GM21723 (cell line): ENCODE data around the gene SIK2.
"Not testable (repeated sequence)": the region's sequence is repeated elsewhere in the genome, so short reads cannot be mapped to it uniquely, and the experiment has no call there.

Source experiments
- ATAC-seq: cut with Tn5 transposase; IDR thresholded peaks from one replicate; pipeline ENCODE4 v1.9.1; 2021; ENCODE audit warnings: mild to moderate bottlenecking, moderate library complexity; ENCODE audit not compliant: unreplicated experiment

SIK2 gene

DNA sequence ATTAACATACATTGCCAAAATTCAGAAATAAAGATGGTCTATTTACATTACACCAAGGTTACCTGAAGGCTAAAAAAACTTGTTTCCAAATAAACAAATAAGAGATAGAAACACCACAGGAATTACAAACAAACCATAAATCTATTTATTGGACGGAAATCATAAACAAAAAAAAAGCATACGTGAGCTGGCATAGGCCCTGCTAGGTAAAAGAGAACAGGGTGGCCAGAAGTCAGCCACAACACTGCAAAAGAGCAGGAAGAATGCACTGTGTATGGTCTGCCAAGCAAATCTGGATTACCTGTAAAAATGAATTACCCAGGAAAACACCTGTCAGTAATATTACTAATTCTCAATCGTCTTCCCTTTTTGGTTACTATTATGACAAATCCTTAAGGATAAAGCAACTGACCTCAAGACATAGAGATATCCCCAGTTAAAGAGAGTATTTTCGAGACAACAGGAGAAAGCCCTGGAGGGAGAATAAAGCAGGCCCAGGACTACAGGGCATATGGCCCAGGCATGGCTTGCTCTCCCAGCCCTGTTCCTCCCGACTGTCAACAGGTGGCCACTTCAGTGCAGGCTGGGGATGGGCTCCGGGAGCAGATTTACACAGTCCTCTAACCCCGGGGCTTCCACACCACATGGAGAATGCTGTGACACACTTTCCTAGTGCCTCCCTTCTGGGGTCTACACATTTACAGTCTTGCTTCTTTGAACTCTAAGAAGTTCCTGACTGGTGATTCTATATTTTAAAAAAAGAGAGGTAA lies 146.0 kb downstream of the SIK2 start:
- no peak for ATAC-seq

DNA sequence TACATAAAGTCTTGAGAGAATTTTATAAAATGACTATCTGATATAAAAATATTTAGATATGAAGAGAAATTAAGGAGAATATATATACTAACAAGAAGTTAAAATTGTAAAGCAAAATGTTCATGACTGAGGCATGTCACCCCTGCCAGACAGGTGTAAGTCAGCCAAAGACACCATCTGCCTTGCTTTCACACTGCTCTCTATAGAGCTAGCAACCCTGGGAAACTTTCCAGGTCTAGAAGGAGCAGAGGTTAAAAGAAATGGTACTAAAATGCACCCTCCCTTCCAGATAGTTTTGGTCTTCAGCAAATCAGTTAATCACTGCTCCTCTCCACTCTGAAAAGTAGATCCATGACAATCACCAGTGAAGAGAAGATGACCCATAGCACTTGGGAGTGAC lies 147.4 kb downstream of the SIK2 start:
- no peak for ATAC-seq

DNA sequence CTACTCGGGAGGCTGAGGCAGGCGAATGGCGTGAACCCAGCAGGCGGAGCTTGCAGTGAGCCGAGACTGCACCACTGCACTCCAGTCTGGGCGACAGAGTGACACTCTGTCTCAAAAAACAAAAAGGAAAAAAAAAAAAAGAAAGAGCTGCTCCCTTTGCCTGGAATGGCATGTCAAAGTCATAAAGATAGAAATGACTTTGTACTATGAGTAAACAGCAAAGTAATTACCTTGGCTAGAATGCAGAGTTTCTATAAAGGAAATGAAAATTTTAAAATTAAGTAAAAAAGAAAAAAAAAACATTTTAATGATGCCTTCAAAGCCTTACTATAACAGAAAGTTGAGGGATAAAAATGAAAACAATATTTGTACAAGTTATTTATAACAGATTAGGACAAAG lies 153.8 kb downstream of the SIK2 start:
- ATAC-seq: no peak

DNA sequence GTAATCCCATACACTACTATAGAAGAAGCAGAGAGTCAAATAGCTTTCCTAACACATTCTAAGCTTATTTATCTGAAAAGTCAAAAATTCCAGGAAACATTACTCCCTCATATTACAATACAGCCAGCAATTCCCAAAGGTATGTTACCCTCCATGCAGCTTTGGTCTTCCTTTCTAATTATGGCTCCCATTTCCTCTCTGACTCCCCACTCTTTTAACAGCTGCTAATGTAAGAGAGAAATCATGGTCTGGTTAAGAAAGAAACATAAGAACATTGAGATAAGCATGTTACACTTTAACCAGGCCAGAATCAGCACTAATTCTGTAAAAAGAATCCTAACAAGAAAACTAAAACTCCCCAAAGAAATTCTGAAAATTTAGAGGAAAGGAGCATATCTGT lies 157.1 kb downstream of the SIK2 start:
- no peak for ATAC-seq

DNA sequence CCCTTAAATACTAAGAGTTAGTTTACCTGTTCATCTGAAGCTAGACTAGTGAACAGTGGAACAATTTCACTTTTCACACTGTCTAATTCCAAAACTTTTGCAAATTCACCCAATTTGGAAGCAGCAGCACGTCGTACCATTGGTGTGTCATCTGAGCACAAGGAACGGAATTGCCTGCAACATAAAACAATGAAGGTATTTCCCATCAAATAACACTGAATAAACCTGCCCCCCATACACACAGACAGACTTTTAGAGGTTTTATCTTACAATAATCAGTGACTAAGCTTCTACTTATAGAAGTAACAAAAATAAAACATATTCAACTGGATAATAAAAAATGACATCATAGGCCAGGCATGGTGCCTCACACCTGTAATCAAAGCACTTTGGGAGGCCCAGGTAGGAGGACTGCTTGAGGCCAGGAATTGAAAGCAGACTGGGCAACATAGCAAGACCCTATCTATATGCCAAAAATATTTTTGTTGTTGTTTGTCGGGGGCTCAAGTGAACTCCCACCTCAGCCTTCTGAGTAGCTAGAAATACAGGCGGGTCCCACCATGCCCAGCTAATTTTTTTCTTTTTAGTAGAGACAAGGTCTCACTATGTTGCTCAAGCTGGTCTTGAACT lies 157.6 kb downstream of the SIK2 start:
- ATAC-seq: no peak

DNA sequence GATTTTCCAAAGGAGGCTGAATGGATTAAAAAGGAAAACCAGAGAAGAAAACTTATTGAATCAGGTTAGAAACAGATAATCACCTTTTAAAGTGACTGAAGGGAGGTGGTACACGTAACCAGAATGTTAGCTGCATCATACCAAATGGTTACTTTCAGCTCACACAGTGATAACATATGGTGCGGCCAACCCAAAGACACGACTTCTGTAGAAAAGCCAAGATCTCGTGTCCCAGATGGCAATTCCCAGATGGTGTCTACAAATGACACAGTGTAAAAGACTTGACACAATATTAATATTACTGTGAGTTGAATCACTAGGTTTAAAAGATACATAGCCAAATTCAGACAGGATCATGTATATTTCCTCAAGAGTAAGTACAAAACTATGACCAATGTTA lies 158.8 kb downstream of the SIK2 start:
- no peak for ATAC-seq

DNA sequence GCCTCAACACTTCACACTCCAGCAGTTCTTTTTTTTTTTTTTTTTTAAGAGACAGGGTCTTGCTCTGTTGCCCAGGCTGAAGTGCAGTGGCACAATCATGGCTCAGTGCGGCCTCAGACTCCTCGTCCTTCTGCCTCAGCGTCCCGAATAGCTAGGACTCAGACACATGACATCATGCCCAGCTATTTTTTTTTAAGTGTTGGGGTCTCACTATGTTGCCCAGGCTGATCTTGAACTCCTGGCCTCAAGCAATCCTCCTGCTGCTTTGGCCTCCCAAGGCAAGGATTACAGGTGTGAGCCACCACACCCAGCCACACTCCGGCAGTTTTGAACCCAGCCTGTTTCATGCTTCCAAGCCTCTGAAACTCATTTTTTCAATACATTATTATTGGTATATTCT lies 160.3 kb downstream of the SIK2 start:
- ATAC-seq: no peak

DNA sequence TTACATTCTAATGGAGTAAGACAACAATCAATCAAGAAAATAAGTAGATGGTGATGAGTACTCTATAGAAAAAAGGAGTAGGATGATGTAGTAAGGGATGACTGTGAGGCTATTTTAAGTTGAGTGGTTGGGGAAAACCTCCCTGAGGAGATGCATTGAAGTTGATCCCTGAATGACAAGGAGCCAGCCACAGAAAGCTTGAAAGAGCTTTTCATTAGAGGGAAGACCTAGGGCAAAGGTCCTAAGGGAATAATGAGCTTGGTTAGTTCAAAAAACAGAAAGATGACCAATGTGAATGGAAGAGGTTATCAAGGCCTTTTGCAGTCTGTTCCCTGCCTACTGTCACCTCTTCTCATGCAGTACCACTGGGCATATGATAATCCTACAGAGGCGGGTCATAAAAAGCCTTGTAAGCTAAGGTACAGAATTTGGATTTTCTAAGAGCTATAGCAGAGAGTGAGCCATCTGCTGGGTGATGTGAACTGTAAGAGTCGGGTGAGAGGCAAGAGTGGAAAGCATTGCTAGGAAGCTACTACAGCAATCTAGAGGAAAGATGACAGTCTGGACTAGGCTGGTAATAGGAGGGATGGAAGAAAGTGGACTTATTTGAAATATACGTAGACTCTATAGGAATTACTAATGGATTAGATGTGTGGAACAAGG lies 160.9 kb downstream of the SIK2 start:
- no peak for ATAC-seq

DNA sequence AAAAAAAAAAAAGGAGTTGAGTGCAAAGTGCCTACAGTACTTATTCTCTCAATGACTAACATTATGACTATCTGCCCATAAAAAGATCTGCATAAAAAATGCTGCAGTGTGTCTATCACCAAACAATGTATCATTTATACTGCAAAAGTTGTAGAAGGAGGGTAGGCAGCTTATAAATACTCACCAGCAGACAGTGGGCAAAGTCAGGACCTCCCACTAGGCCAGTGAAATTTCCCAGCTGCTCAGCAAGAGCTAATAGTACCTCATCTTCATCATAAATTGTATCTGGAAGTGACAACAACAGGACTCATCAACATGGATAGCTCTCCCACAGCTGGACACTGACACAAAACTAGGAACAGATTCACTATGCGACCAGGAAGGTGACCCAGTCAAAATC lies 162.4 kb downstream of the SIK2 start:
- no peak for ATAC-seq

DNA sequence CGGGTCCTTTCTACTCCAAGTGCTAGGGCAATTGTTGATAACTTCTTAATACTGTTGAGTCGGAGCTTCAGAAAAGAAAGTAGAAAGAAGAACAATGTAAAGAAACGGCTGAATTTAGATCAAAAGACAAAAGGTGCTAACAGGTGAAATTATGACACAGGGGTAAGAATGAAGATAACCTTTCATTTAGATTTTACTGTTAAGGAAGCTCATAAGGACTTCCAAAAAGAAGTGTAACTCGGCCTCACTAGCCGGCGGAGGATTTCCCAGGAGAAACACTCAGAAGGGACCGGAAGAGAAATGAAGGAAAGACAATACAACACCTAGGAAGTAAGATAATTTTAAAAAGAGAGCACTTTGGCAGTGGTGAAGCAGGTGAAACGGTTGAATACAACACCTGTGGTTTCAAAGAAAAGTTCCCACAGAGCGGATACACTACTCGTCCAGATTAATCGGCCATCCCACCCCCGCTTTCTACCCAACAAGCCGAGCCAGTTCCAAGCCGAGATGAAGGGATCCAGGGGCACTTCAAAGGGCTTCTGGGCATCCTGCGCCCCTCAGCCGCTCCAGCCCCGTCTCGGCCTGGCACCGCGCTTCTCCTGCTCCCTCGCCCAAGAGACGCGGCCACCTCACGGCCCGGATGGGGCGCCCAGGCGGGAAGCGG lies 163.2 kb downstream of the SIK2 start:
- peak; percentile 46 for ATAC-seq

DNA sequence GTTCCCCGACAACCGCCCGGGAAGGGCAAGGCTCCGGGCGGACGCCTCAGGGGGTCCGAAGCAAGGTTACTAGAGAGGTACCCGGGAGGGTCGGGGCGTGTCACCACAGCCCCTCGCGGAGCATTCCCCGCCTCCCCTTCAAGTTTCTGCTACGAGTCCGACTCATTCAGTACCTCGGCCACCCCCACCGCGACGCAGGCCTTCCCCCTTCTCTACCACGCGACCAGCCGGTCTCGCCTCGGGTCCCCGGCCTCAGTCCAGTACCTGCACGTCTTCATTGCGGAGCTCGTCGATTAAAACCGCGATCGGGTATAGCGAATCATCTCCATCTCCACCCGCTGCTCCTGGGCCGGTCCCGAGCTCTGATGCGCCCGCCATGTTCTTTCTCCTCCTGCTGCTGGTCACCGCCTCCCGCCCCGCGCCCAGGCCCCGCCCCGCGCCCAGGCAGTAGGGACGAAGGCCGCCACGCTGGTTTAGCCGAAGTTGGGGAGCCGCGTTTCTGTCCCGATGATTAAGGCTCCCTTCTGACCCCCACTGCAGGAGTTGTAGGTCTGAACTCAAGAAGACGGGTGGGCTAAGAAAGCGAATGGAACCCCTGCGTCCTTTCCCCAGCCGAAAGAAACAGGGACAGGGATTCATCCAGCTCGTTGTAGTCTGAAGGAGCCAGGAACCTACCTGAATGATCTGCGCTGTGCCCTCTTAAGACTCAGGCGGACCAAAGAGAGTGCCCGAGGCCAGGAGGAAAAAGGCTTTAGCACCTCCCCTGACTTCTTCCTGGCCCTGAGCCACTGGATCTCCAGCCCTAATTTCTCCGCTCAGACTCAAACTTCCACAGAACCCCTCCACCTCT lies 164.0 kb downstream of the SIK2 start, which contains the start of gene PPP2R1B:
Gene PPP2R1B, minus strand, starts transcription at position 406 of the 850 bp plus-strand sequence. Its CDS starts 28 bp downstream, at position 378.
- peak; percentile 91 for ATAC-seq

DNA sequence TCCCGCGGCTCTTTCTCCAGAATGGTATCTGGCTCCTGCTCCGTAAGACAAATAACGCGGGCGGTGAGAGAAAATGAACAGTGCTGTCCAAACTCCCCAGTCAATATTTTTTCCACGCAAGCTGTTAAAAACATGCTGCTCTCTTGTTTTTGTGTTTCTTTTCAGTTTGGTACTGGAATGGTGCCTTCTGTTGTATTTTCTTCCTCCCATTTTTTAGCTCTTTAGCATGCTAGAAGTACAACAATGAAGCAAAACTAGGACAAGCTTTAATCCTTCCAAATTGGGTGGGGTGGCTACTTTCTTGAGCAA lies 164.5 kb downstream of the SIK2 start:
- peak; percentile 13 for ATAC-seq

DNA sequence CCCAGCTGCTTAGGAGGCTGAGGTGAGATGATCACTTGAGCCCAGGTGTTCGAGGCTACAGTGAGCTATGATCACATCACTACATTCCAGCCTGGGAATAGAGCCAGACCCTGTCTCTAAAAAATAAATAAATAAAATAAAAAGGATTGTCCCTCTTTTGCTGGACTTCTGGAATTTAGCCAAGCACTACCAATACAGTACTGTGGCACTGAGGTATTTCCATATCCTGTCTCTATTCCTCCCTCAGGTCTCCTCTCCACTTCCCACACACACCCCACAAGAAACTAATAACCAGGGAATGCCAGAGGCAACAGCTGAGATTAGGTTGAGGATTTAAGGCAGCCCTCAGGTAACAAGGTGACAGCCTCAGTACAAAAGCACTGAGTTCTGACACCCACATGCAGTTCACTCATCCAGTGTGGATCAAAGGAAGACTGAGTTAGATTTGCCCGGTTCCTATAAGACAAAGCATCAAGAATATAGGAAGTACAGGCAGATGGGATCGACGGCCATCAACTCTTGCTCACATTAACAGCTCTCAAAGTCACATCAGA lies 168.4 kb downstream of the SIK2 start:
- no peak for ATAC-seq

DNA sequence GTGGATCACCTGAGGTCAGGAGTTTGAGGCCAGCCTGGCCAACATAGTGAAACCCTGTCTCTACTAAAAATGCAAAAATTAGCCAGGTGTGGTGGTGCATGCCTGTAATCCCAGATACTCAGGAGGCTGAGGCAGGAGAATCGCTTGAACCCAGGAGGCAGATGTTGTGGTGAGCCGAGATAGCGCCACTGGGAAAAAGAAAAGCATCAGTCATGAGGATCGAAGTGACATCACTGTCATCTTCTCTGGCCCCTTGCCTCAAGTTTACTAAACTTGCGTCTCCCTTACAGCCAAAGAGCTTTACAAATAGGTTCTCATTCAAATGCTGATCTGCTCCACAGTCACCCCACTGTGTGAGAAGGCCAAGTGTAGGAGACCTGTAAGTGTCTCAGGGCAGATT lies 169.0 kb downstream of the SIK2 start:
- ATAC-seq: not testable (repeated sequence)

DNA sequence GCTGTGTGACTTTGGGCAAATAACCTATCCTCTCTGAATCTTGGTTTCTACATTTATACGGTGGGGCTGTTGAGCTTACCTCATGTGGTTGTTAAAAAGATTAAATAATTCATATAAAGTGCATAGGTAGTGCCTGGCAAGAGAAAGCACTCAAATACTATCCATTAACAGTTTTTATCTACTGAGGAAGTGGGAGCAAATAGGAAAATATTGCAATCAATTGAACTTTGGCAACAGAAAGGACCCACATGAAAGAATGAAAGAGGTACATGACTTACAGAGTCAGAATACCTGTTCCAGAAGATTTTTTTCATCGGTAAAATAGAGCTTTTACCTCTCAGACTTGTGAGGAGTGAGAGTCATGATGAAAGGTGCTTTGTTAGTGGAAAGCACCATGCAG lies 170.3 kb downstream of the SIK2 start:
- no peak for ATAC-seq

DNA sequence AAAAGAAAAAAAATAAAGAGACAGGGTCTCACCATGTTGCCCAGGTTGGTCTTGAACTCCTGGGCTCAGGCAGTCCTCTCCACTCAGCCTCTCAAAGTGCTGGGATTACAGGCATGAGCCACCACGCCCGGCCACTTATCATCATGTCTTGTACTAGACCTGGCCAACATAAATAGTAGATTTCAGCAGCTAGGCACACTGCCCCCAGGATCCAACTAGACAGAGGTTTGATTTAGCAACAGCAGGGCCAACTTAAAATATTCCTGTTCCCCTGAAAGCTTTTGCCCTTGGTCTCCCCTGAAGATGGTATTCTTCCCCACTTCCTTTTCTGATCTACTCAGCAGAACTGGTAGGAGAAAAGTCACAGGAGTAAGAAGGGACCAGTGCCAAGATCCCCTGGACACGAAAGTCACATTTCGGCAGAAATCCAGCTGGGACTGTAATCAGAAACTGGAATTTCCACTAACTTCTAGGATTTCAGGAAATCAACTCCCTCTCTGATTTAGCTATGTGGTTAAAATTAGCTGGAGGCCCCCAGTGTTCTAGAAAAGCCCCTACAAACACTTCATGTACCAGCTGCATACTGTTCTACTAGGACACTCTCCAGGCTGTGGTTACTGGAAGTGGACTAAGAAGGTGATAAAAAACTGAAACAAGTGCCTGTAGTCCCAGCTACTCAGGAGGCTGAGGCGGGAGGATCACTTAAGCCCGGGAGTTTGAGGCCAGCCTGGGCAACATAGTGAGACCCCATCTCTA lies 172.9 kb downstream of the SIK2 start:
- ATAC-seq: no peak

DNA sequence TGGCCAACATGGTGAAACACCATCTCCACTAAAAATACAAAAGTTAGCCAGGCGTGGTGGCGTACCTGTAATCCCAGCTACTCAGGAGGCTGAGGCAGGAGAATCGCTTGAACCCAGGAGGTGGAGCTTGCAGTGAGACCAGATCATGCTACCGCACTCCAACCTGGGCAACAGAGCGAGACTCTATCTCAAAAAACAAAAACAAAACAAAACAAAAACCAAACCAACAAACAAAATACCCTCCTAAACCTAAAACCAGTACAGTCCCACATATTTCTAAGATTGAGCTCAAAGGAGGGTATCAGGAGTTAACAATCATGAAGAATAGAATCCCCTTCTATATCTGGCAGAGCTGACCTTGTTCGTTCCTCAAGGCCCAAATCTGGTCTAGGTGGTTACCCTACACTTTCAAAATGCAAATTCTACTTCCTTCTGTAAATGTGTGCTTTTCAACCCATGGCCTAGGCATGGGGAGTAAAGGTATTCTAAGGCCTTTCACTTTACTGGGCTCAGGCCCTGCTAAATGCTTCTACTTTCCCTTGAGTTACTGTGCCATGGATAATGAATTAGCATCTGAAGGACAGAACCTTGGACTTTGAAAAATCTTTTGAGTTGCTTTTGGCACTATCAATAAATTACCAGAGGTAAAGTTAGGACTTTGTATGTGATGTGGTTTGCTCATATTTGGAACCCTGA lies 174.3 kb downstream of the SIK2 start:
- peak; percentile 97 for ATAC-seq

DNA sequence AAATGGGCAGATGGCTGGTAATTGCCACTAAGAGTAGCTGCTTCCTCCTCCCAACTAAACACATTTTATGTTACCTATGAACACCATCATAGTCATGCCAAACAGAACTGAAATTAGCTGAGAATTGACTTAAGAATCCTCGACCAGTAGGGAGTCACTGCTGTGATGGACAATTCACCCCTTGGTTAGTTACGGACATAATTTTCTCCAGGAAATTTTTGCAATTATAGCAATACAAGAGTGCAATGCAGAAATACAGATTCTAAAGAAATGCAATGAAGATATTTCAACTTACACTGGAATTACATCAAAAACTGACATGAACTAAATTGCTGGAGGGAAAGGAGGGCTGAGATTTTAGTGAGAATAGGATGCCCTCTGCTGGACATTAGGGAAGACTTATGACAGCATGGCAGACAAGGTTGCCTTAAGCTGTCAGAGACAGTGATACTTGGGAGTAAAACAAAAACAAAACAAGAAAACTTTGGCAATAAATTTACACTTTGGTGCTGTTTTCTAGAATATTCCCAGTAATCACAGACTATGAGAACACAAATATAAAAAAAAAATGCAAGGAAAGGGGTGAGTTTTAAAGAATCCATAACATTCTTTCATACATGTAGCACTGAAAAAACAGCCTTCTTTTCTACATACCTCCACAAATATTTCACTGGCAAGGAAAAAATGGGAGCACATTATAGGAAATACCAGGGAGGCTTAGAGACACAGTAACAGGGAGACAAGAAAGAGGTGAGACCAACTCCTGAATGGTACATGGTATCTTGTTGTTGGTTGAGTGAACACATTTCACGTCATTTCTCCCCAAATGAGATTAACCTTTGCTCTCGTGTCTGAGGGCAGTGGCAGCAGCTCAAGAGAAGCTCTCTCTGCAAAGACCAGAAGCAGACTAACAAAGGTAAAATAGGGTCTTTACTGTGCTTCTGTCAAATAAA lies 175.1 kb downstream of the SIK2 start:
- peak; percentile 66 for ATAC-seq
